Gastroesophageal sphincter (tissue), 4 donors: Measurements from ENCODE around the gene NRBP1. TPM values are rescaled to one million over a fixed set of nuclear protein-coding genes. Genes with fewer than 3 reads are reported as not detected.

Experiments used
- ATAC-seq: fragments of 150-250 bp; one replicate; pipeline ENCODE4 v1.9.1; 2016; ENCODE audit warnings: mild to moderate bottlenecking, moderate library complexity
- H3K27ac ChIP-seq, 4 donors: fragments of 200-600 bp; sonication (generic) in 3 of 4; 1 replicate in 3 of 4; 2 replicates in 1 of 4; pipeline ENCODE4 v1.5.1; 2016 to 2019
- H3K27me3 ChIP-seq: fragments of 200-600 bp; sonication (generic); one replicate; pipeline ENCODE4 v1.5.1; 2019
- H3K36me3 ChIP-seq, 2 donors: fragments of 200-600 bp; sonication (generic); one replicate each; pipeline ENCODE4 v1.5.1; 2019; ENCODE audit warnings: control low read depth in 1 of 2
- H3K4me1 ChIP-seq, 3 donors: fragments of 200-600 bp; sonication (generic); 1 replicate in 2 of 3; 2 replicates in 1 of 3; pipeline ENCODE4 v1.5.1; 2016 to 2019; ENCODE audit warnings: control low read depth in 2 of 3
- H3K4me3 ChIP-seq, 2 donors: fragments of 200-600 bp; sonication (generic); one replicate each; pipeline ENCODE4 v1.5.1; 2019; ENCODE audit warnings: mild to moderate bottlenecking in 1 of 2, moderate library complexity in 1 of 2
- H3K9me3 ChIP-seq, 3 donors: fragments of 200-600 bp; sonication (generic); one replicate each; pipeline ENCODE4 v1.5.1; 2017 to 2019; ENCODE audit warnings: control low read depth in 2 of 3
- CTCF ChIP-seq, 4 experiments: fragments of 200-600 bp in 2 of 4; fragments of 450-650 bp in 2 of 4; sonication (generic) in 1 of 4; IDR thresholded peaks; one replicate each; pipeline ENCODE4 v1.5.1; 2017 to 2019; ENCODE audit warnings: antibody characterized with exemption in 4 of 4, mild to moderate bottlenecking in 2 of 4, moderate library complexity in 2 of 4
- EP300 ChIP-seq: sonication (generic); formaldehyde crosslinking; IDR thresholded peaks from one replicate; pipeline ENCODE4 v1.6.1; 2017; ENCODE audit warnings: antibody characterized with exemption, mild to moderate bottlenecking
- POLR2A ChIP-seq, 2 donors: fragments of 450-650 bp; IDR thresholded peaks; one replicate each; pipeline ENCODE4 v1.6.1; 2017; ENCODE audit warnings: antibody characterized with exemption in 2 of 2, mild to moderate bottlenecking in 2 of 2, moderate library complexity in 1 of 2
- POLR2AphosphoS5 ChIP-seq: sonication (generic); formaldehyde crosslinking; IDR thresholded peaks from one replicate; pipeline ENCODE4 v1.6.1; 2017; ENCODE audit warnings: antibody characterized with exemption
- WGBS, 2 donors: methylation state at CpG; one replicate each; pipeline ENCODE4 v1.1.5; 2018; ENCODE audit warnings: low coverage in 1 of 2; 5-methylcytosine and 5-hydroxymethylcytosine counted together
- total RNA-seq, 4 donors: library from RNA; depleted of rRNA; stranded (reverse); fragments of >200 nt; gene quantifications; one replicate each; pipeline ENCODE4 v1.1.0, GENCODE V29; 2016

NRBP1 gene
- total RNA-seq, 4 donors from 2014 or later: 78.5 to 90.7 (median 89.1) TPM

GRCh38 chr2:27442920-27443282 lies 14.5 kb downstream of the NRBP1 start:
- no peaks in the 10 kb centered on the region for H3K27me3 ChIP-seq
- peak; percentile 9 for ATAC-seq
- peaks cover 0 to 15% (median 3%) of the 10 kb centered on the region in 3 donors for H3K4me1 ChIP-seq
- peaks cover 0 to 82% of the 10 kb centered on the region in 2 donors for H3K36me3 ChIP-seq
- no peaks in the 10 kb centered on the region for H3K9me3 ChIP-seq
- WGBS, 2 donors: 85 to 96% methylated on average over 4 to 5 of the region's 6 CpGs
- TF ChIP-seq POLR2AphosphoS5 (no peak), EP300 (no peak), POLR2A (IDR thresholded peaks at IDR 0.05) (no peak), CTCF (IDR thresholded peaks at IDR 0.05) (no peak)
- H3K27ac ChIP-seq: peak overlapping the region in 3 of 4 donors; percentile 34 to 73 (median 57)
- peak overlapping the region in 1 of 2 donors; percentile 42 for H3K4me3 ChIP-seq

- H3K27me3 ChIP-seq: no peaks in the 10 kb centered on the region
- no peak for ATAC-seq
- no peak for TF ChIP-seq CTCF (IDR thresholded peaks at IDR 0.05)
- TF ChIP-seq POLR2AphosphoS5: no peak
- TF ChIP-seq EP300: no peak
- no peak for TF ChIP-seq POLR2A (IDR thresholded peaks at IDR 0.05)
- whole genome bisulfite sequencing, 2 donors: 88% methylated on average over 7 of the region's 8 CpGs; no CpG with 5 or more reads in 1 of the 2 donors
- H3K9me3 ChIP-seq: no peaks in the 10 kb centered on the region
- H3K36me3 ChIP-seq: peaks cover 0 to 82% of the 10 kb centered on the region in 2 donors
- no peak overlapping the region for H3K4me3 ChIP-seq
- H3K27ac ChIP-seq: no peak overlapping the region
- peaks cover 0 to 15% (median 3%) of the 10 kb centered on the region in 3 donors for H3K4me1 ChIP-seq
These were observed 16.7 kb downstream of the NRBP1 start for GRCh38 chr2:27445155-27445554.

GRCh38 chr2:27445615-27446014 lies 17.2 kb downstream of the NRBP1 start:
- 87 to 100% methylated on average over 1 to 8 of the region's 8 CpGs for WGBS, 2 donors
- H3K4me3 ChIP-seq: no peak overlapping the region
- no peak for ATAC-seq
- H3K27me3 ChIP-seq: no peaks in the 10 kb centered on the region
- TF ChIP-seq CTCF (IDR thresholded peaks at IDR 0.05) (no peak), POLR2AphosphoS5 (no peak), POLR2A (IDR thresholded peaks at IDR 0.05) (no peak), EP300 (no peak)
- peaks cover 0 to 82% of the 10 kb centered on the region in 2 donors for H3K36me3 ChIP-seq
- no peaks in the 10 kb centered on the region for H3K9me3 ChIP-seq
- H3K4me1 ChIP-seq: peaks cover 0 to 15% (median 3%) of the 10 kb centered on the region in 3 donors
- H3K27ac ChIP-seq: no peak overlapping the region

- peaks cover 0 to 80% of the 10 kb centered on the region in 2 donors for H3K36me3 ChIP-seq
These were observed 17.6 kb downstream of the NRBP1 start for GRCh38 chr2:27446057-27446456.

More at GRCh38 chr2:27446057-27446456, 17.6 kb downstream of the NRBP1 start:
- no peak for ATAC-seq
- TF ChIP-seq POLR2A (IDR thresholded peaks at IDR 0.05): no peak
- TF ChIP-seq POLR2AphosphoS5: no peak
- TF ChIP-seq EP300: no peak
- no peak for TF ChIP-seq CTCF (IDR thresholded peaks at IDR 0.05)
- Histone ChIP-seq H3K27ac (no peak overlapping the region), H3K27me3 (no peaks in the 10 kb centered on the region), H3K4me3 (no peak overlapping the region), H3K9me3 (no peaks in the 10 kb centered on the region), H3K4me1 (peaks cover 0 to 15% (median 3%) of the 10 kb centered on the region in 3 donors)
- WGBS, 2 donors: 82 to 90% methylated on average over 3 of the region's 3 CpGs
